ENCODE results near the gene GID8. TPM values are rescaled to one million over a fixed set of nuclear protein-coding genes. Genes with fewer than 3 reads are reported as not detected.

The GID8 gene
- total RNA-seq, 2 experiments from 2014 or later = 39.2 to 42.2 TPM

DNA sequence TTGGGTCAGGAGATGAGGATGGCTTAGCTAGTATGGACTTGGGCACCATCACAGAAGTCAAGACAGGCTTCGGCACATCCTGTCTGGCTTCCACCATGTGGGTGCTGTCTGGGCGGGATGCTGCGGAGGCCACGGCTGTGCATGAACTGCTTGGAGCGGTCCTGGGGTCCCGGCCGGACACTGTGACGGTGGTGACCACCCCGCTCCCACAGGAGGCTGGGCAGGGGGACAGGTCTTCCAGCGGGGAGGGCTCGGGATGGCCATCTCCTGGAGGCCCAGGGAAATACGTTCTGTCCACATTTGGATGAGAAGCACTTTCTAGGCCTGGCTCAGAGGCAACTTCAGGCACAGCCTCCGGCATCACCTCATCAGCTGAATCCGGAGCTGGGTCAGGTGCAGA, 44.2 kb upstream of the GID8 start:
- Mint-ChIP-seq H3K4me1 (ENCODE audit: low read depth) (peaks cover 27% of the 10 kb centered on the region), H3K27ac (peak overlapping the region; percentile 25), H3K27me3 (no peaks in the 10 kb centered on the region), H3K36me3 (ENCODE audit: low read depth) (peaks cover 60% of the 10 kb centered on the region), H3K9me3 (no peaks in the 10 kb centered on the region), H3K4me3 (no peak overlapping the region)
- no peak for DNase-seq
- POLR2A ChIA-PET = interaction anchor here (1.0 to 1.9 kb wide), 4 partner anchors 10 to 65 kb away, joined by 3 to 7 read pairs (median 4); partner anchors contain the start of gene GID8
- intact Hi-C loops (cut with micrococcal nuclease) = no loop called here
- CTCF ChIA-PET = interaction anchor here (0.9 to 3.6 kb wide), 4 partner anchors 14 to 71 kb away, joined by 3 to 16 read pairs (median 4); no protein-coding TSS in a partner anchor
- TF ChIP-seq, protein P1, sequence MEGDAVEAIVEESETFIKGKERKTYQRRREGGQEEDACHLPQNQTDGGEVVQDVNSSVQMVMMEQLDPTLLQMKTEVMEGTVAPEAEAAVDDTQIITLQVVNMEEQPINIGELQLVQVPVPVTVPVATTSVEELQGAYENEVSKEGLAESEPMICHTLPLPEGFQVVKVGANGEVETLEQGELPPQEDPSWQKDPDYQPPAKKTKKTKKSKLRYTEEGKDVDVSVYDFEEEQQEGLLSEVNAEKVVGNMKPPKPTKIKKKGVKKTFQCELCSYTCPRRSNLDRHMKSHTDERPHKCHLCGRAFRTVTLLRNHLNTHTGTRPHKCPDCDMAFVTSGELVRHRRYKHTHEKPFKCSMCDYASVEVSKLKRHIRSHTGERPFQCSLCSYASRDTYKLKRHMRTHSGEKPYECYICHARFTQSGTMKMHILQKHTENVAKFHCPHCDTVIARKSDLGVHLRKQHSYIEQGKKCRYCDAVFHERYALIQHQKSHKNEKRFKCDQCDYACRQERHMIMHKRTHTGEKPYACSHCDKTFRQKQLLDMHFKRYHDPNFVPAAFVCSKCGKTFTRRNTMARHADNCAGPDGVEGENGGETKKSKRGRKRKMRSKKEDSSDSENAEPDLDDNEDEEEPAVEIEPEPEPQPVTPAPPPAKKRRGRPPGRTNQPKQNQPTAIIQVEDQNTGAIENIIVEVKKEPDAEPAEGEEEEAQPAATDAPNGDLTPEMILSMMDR (IDR thresholded peaks at IDR 0.05) = no peak
- ATAC-seq = no peak

GRCh38 chr20:62894261-62894660, 43.7 kb upstream of the GID8 start:
- H3K27me3 Mint-ChIP-seq = no peaks in the 10 kb centered on the region
- ATAC-seq (no peak), DNase-seq (no peak)
- intact Hi-C loops (cut with micrococcal nuclease) = no loop called here
- H3K36me3 Mint-ChIP-seq (ENCODE audit: low read depth) = peaks cover 59% of the 10 kb centered on the region
- H3K4me1 Mint-ChIP-seq (ENCODE audit: low read depth) = peaks cover 32% of the 10 kb centered on the region
- no peak overlapping the region for H3K4me3 Mint-ChIP-seq
- ChIA-PET CTCF (interaction anchor here (0.9 to 3.6 kb wide), 4 partner anchors 13 to 65 kb away, joined by 3 to 16 read pairs (median 3); no protein-coding TSS in a partner anchor), POLR2A (interaction anchor here (1.0 to 1.9 kb wide), 3 partner anchors 10 to 65 kb away, joined by 3 to 7 read pairs (median 4); no protein-coding TSS in a partner anchor)
- TF ChIP-seq, protein P1 (IDR thresholded peaks at IDR 0.05) = no peak
- no peaks in the 10 kb centered on the region for H3K9me3 Mint-ChIP-seq
- no peak overlapping the region for H3K27ac Mint-ChIP-seq

DNA sequence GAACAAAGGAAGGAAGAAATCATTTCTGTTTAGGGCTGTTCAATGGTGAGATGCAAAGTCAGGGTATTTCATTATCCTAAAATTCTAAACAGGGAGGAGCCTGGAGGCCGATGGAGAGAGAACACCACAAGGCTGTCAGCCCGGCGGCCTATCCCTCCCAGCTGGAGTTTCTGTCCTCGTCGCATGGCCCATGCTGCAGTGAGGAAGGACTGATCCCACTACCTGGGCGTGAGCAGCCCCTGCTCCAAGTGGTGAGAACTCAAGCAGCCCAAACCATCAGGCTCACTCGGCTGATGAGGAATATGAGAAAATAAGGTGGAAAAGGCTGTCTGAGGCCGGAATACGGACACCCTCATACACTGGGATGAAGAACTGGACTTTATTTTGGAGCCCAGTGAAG, 42.4 kb upstream of the GID8 start:
- H3K4me1 Mint-ChIP-seq (ENCODE audit: low read depth) = peaks cover 45% of the 10 kb centered on the region
- intact Hi-C loops (cut with micrococcal nuclease) = no loop called here
- TF ChIP-seq, protein P1 (IDR thresholded peaks at IDR 0.05) = no peak
- no peaks in the 10 kb centered on the region for H3K27me3 Mint-ChIP-seq
- ChIA-PET CTCF (interaction anchor here (3.6 kb wide), 1 partner anchor 12 kb away, joined by 16 read pairs; no protein-coding TSS in a partner anchor), POLR2A (no interaction called here)
- H3K9me3 Mint-ChIP-seq = no peaks in the 10 kb centered on the region
- DNase-seq (no peak), ATAC-seq (no peak)
- H3K27ac Mint-ChIP-seq = no peak overlapping the region
- no peak overlapping the region for H3K4me3 Mint-ChIP-seq
- H3K36me3 Mint-ChIP-seq (ENCODE audit: low read depth) = peaks cover 51% of the 10 kb centered on the region

DNA sequence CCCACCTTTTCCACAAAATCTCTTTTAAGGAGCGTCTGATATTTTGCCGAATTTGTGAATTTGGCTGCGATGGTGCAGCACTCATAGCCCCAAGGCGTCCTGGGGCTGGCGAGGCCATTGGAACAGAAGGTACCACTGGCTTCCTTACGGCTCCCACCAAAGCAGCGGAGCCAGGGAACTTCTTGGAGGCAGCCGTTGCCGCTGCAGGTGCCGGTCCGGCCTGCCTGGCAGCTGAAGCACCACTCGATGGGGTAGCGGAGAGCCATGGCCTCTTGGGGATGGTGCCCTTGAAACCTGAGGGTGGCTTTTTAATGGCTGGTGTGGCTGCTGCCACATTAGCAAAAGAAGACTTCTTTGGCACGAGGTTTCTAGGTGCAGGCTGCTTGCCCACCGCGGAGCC, 41.4 kb upstream of the GID8 start:
- TF ChIP-seq, protein P1 (IDR thresholded peaks at IDR 0.05) = no peak
- CTCF ChIA-PET = interaction anchor here (3.2 kb wide), 1 partner anchor 12 kb away, joined by 19 read pairs; no protein-coding TSS in a partner anchor
- DNase-seq (no peak), ATAC-seq (no peak)
- POLR2A ChIA-PET = interaction anchor here (0.6 kb wide), 1 partner anchor 50 kb away, joined by 4 read pairs; no protein-coding TSS in a partner anchor
- Mint-ChIP-seq H3K27ac (no peak overlapping the region), H3K27me3 (no peaks in the 10 kb centered on the region), H3K36me3 (ENCODE audit: low read depth) (peaks cover 47% of the 10 kb centered on the region), H3K4me3 (no peak overlapping the region), H3K4me1 (ENCODE audit: low read depth) (peaks cover 44% of the 10 kb centered on the region), H3K9me3 (no peaks in the 10 kb centered on the region)
- intact Hi-C loops (cut with micrococcal nuclease) = no loop called here

- no peak overlapping the region for H3K27ac Mint-ChIP-seq
- ChIA-PET CTCF (interaction anchor here (1.1 to 7.4 kb wide), 3 partner anchors 10 to 75 kb away, joined by 4 to 113 read pairs (median 19); no protein-coding TSS in a partner anchor), POLR2A (interaction anchor here (0.6 to 2.9 kb wide), 11 partner anchors 9 to 370 kb away, joined by 3 to 20 read pairs (median 3); no protein-coding TSS in a partner anchor)
- H3K9me3 Mint-ChIP-seq = no peaks in the 10 kb centered on the region
- DNase-seq = no peak
- peaks cover 44% of the 10 kb centered on the region for H3K36me3 Mint-ChIP-seq (ENCODE audit: low read depth)
- no peak overlapping the region for H3K4me3 Mint-ChIP-seq
- ATAC-seq = no peak
- H3K27me3 Mint-ChIP-seq = no peaks in the 10 kb centered on the region
- intact Hi-C loops (cut with micrococcal nuclease) = no loop called here
- TF ChIP-seq, protein P1 (IDR thresholded peaks at IDR 0.05) = no peak
- H3K4me1 Mint-ChIP-seq (ENCODE audit: low read depth) = peaks cover 37% of the 10 kb centered on the region
These were observed 40.3 kb upstream of the GID8 start for GRCh38 chr20:62897666-62898065.
